ENCODE results near the gene TREM1.
A peak's percentile ranks its signal among the peaks of the same experiment; 100 is the strongest.

TREM1 gene

GRCh38 chr6:41294214-41294872 lies 7.9 kb upstream of the TREM1 start:
- FAIRE-seq, result no peak

- FAIRE-seq, result no peak
Measured at GRCh38 chr6:41291717-41292116, 5.2 kb upstream of the TREM1 start.

GRCh38 chr6:41289815-41290214 lies 3.3 kb upstream of the TREM1 start:
- FAIRE-seq, result no peak

- no peak for FAIRE-seq
Measured at GRCh38 chr6:41288754-41289129, 2.3 kb upstream of the TREM1 start.

GRCh38 chr6:41288030-41288753 lies 1.7 kb upstream of the TREM1 start:
- peak; percentile 100 for FAIRE-seq

- no peak for FAIRE-seq
Measured at GRCh38 chr6:41284726-41285125, 1.8 kb downstream of the TREM1 start.

- no peak for FAIRE-seq
Measured at GRCh38 chr6:41283600-41283999, 2.9 kb downstream of the TREM1 start.

- no peak for FAIRE-seq
Measured at GRCh38 chr6:41280381-41281057, 6.0 kb downstream of the TREM1 start.

GRCh38 chr6:41278699-41279405 lies 7.6 kb downstream of the TREM1 start:
- FAIRE-seq, result no peak

GRCh38 chr6:41277605-41278004 lies 8.9 kb downstream of the TREM1 start:
- FAIRE-seq, result no peak

GRCh38 chr6:41275489-41275888 lies 11.0 kb downstream of the TREM1 start:
- FAIRE-seq, result no peak

- no peak for FAIRE-seq
Measured at GRCh38 chr6:41274256-41274655, 12.2 kb downstream of the TREM1 start.

GRCh38 chr6:41273714-41274113 lies 12.8 kb downstream of the TREM1 start:
- FAIRE-seq, result no peak

- no peak for FAIRE-seq
Measured at GRCh38 chr6:41272591-41273240, 13.8 kb downstream of the TREM1 start.

- no peak for FAIRE-seq
Measured at GRCh38 chr6:41271901-41272395, 14.5 kb downstream of the TREM1 start.

GRCh38 chr6:41269716-41270115 lies 16.8 kb downstream of the TREM1 start:
- FAIRE-seq, result no peak

GRCh38 chr6:41269166-41269565 lies 17.3 kb downstream of the TREM1 start:
- FAIRE-seq, result no peak

GRCh38 chr6:41268478-41268877 lies 18.0 kb downstream of the TREM1 start:
- FAIRE-seq, result no peak

GRCh38 chr6:41266541-41266940 lies 19.9 kb downstream of the TREM1 start:
- no peak for FAIRE-seq

- no peak for FAIRE-seq
Measured at GRCh38 chr6:41263267-41263666, 23.2 kb downstream of the TREM1 start.

GRCh38 chr6:41262401-41262800 lies 24.1 kb downstream of the TREM1 start:
- FAIRE-seq, result peak; percentile 5

GRCh38 chr6:41258196-41258493 lies 28.3 kb downstream of the TREM1 start:
- no peak for FAIRE-seq

Data from islet of Langerhans (tissue), 1 donor.